ENCODE results near the gene COQ9.
"Not testable (repeated sequence)": the region's sequence is repeated elsewhere in the genome, so short reads cannot be mapped to it uniquely, and the experiment has no call there.

The COQ9 gene

GRCh38 chr16:57426356-57426755, 20.9 kb upstream of the COQ9 start:
- no peak overlapping the region for H3K9ac ChIP-seq (ENCODE audit: low read depth in 1 of 2, low read length in 2 of 2)
- no peaks in the 10 kb centered on the region for H3K9me3 ChIP-seq (ENCODE audit: control insufficient read depth in 2 of 2, low read length in 2 of 2)

GRCh38 chr16:57427307-57427706, 20.0 kb upstream of the COQ9 start:
- Histone ChIP-seq H3K4me3 (ENCODE audit: low read length in 2 of 2) (no peak overlapping the region), H3K27me3 (ENCODE audit: control insufficient read depth in 2 of 2, insufficient read depth in 2 of 2, low read length in 2 of 2) (no peaks in the 10 kb centered on the region), H3K36me3 (ENCODE audit: control insufficient read depth in 2 of 2, insufficient read depth in 2 of 2, low read length in 2 of 2) (peaks cover 31 to 47% of the 10 kb centered on the region in 2 donors), H3K9ac (ENCODE audit: low read depth in 1 of 2, low read length in 2 of 2) (no peak overlapping the region), H3K4me1 (ENCODE audit: control insufficient read depth in 2 of 2, insufficient read depth in 2 of 2, low read length in 2 of 2) (peaks cover 0 to 2% of the 10 kb centered on the region in 2 donors), H3K9me3 (ENCODE audit: control insufficient read depth in 2 of 2, low read length in 2 of 2) (no peaks in the 10 kb centered on the region), H3K27ac (ENCODE audit: low read depth in 2 of 2, low read length in 2 of 2) (no peak overlapping the region)

More at GRCh38 chr16:57426356-57426755, 20.9 kb upstream of the COQ9 start:
- Histone ChIP-seq H3K27me3 (ENCODE audit: control insufficient read depth in 2 of 2, insufficient read depth in 2 of 2, low read length in 2 of 2) (no peaks in the 10 kb centered on the region), H3K4me3 (ENCODE audit: low read length in 2 of 2) (no peak overlapping the region), H3K36me3 (ENCODE audit: control insufficient read depth in 2 of 2, insufficient read depth in 2 of 2, low read length in 2 of 2) (peaks cover 26 to 38% of the 10 kb centered on the region in 2 donors), H3K27ac (ENCODE audit: low read depth in 2 of 2, low read length in 2 of 2) (no peak overlapping the region), H3K4me1 (ENCODE audit: control insufficient read depth in 2 of 2, insufficient read depth in 2 of 2, low read length in 2 of 2) (peaks cover 0 to 3% of the 10 kb centered on the region in 2 donors)

GRCh38 chr16:57427824-57428223, 19.5 kb upstream of the COQ9 start:
- no peaks in the 10 kb centered on the region for H3K27me3 ChIP-seq (ENCODE audit: control insufficient read depth in 2 of 2, insufficient read depth in 2 of 2, low read length in 2 of 2)
- H3K36me3 ChIP-seq (ENCODE audit: control insufficient read depth in 2 of 2, insufficient read depth in 2 of 2, low read length in 2 of 2) = peaks cover 36 to 52% of the 10 kb centered on the region in 2 donors
- H3K4me3 ChIP-seq (ENCODE audit: low read length in 2 of 2) = no peak overlapping the region
- peaks cover 0 to 3% of the 10 kb centered on the region in 2 donors for H3K4me1 ChIP-seq (ENCODE audit: control insufficient read depth in 2 of 2, insufficient read depth in 2 of 2, low read length in 2 of 2)
- no peak overlapping the region for H3K9ac ChIP-seq (ENCODE audit: low read depth in 1 of 2, low read length in 2 of 2)
- no peaks in the 10 kb centered on the region for H3K9me3 ChIP-seq (ENCODE audit: control insufficient read depth in 2 of 2, low read length in 2 of 2)
- H3K27ac ChIP-seq (ENCODE audit: low read depth in 2 of 2, low read length in 2 of 2) = no peak overlapping the region

- no peak overlapping the region for H3K9ac ChIP-seq (ENCODE audit: low read depth in 1 of 2, low read length in 2 of 2)
- H3K4me1 ChIP-seq (ENCODE audit: control insufficient read depth in 2 of 2, insufficient read depth in 2 of 2, low read length in 2 of 2) = peaks cover 0 to 3% of the 10 kb centered on the region in 2 donors
- no peaks in the 10 kb centered on the region for H3K27me3 ChIP-seq (ENCODE audit: control insufficient read depth in 2 of 2, insufficient read depth in 2 of 2, low read length in 2 of 2)
- H3K9me3 ChIP-seq (ENCODE audit: control insufficient read depth in 2 of 2, low read length in 2 of 2) = no peaks in the 10 kb centered on the region
- no peak overlapping the region for H3K4me3 ChIP-seq (ENCODE audit: low read length in 2 of 2)
- no peak overlapping the region for H3K27ac ChIP-seq (ENCODE audit: low read depth in 2 of 2, low read length in 2 of 2)
- peaks cover 65 to 80% of the 10 kb centered on the region in 2 donors for H3K36me3 ChIP-seq (ENCODE audit: control insufficient read depth in 2 of 2, insufficient read depth in 2 of 2, low read length in 2 of 2)
Observed at GRCh38 chr16:57430955-57431354, 16.3 kb upstream of the COQ9 start.

- no peak overlapping the region for H3K27ac ChIP-seq (ENCODE audit: low read depth in 2 of 2, low read length in 2 of 2)
- H3K36me3 ChIP-seq (ENCODE audit: control insufficient read depth in 2 of 2, insufficient read depth in 2 of 2, low read length in 2 of 2) = peaks cover 67 to 76% of the 10 kb centered on the region in 2 donors
- no peak overlapping the region for H3K9ac ChIP-seq (ENCODE audit: low read depth in 1 of 2, low read length in 2 of 2)
- no peak overlapping the region for H3K4me3 ChIP-seq (ENCODE audit: low read length in 2 of 2)
- H3K9me3 ChIP-seq (ENCODE audit: control insufficient read depth in 2 of 2, low read length in 2 of 2) = no peaks in the 10 kb centered on the region
- H3K4me1 ChIP-seq (ENCODE audit: control insufficient read depth in 2 of 2, insufficient read depth in 2 of 2, low read length in 2 of 2) = peaks cover 0 to 3% of the 10 kb centered on the region in 2 donors
- no peaks in the 10 kb centered on the region for H3K27me3 ChIP-seq (ENCODE audit: control insufficient read depth in 2 of 2, insufficient read depth in 2 of 2, low read length in 2 of 2)
Observed at GRCh38 chr16:57432505-57432904, 14.8 kb upstream of the COQ9 start.

GRCh38 chr16:57432989-57433388, 14.3 kb upstream of the COQ9 start:
- Histone ChIP-seq H3K9ac (ENCODE audit: low read depth in 1 of 2, low read length in 2 of 2) (no peak overlapping the region), H3K4me3 (ENCODE audit: low read length in 2 of 2) (no peak overlapping the region), H3K9me3 (ENCODE audit: control insufficient read depth in 2 of 2, low read length in 2 of 2) (no peaks in the 10 kb centered on the region), H3K36me3 (ENCODE audit: control insufficient read depth in 2 of 2, insufficient read depth in 2 of 2, low read length in 2 of 2) (peaks cover 71 to 72% of the 10 kb centered on the region in 2 donors), H3K27ac (ENCODE audit: low read depth in 2 of 2, low read length in 2 of 2) (no peak overlapping the region), H3K27me3 (ENCODE audit: control insufficient read depth in 2 of 2, insufficient read depth in 2 of 2, low read length in 2 of 2) (no peaks in the 10 kb centered on the region), H3K4me1 (ENCODE audit: control insufficient read depth in 2 of 2, insufficient read depth in 2 of 2, low read length in 2 of 2) (peaks cover 0 to 3% of the 10 kb centered on the region in 2 donors)

GRCh38 chr16:57434003-57434402, 13.3 kb upstream of the COQ9 start:
- H3K36me3 ChIP-seq (ENCODE audit: control insufficient read depth in 2 of 2, insufficient read depth in 2 of 2, low read length in 2 of 2) = peaks cover 69 to 70% of the 10 kb centered on the region in 2 donors

GRCh38 chr16:57435838-57436237, 11.4 kb upstream of the COQ9 start:
- peaks cover 0 to 3% of the 10 kb centered on the region in 2 donors for H3K4me1 ChIP-seq (ENCODE audit: control insufficient read depth in 2 of 2, insufficient read depth in 2 of 2, low read length in 2 of 2)
- no peaks in the 10 kb centered on the region for H3K27me3 ChIP-seq (ENCODE audit: control insufficient read depth in 2 of 2, insufficient read depth in 2 of 2, low read length in 2 of 2)
- no peak overlapping the region for H3K4me3 ChIP-seq (ENCODE audit: low read length in 2 of 2)
- no peak overlapping the region for H3K9ac ChIP-seq (ENCODE audit: low read depth in 1 of 2, low read length in 2 of 2)
- H3K9me3 ChIP-seq (ENCODE audit: control insufficient read depth in 2 of 2, low read length in 2 of 2) = no peaks in the 10 kb centered on the region
- peaks cover 62 to 63% of the 10 kb centered on the region in 2 donors for H3K36me3 ChIP-seq (ENCODE audit: control insufficient read depth in 2 of 2, insufficient read depth in 2 of 2, low read length in 2 of 2)
- no peak overlapping the region for H3K27ac ChIP-seq (ENCODE audit: low read depth in 2 of 2, low read length in 2 of 2)

More at GRCh38 chr16:57434003-57434402, 13.3 kb upstream of the COQ9 start:
- H3K27me3 ChIP-seq (ENCODE audit: control insufficient read depth in 2 of 2, insufficient read depth in 2 of 2, low read length in 2 of 2) = no peaks in the 10 kb centered on the region
- no peaks in the 10 kb centered on the region for H3K9me3 ChIP-seq (ENCODE audit: control insufficient read depth in 2 of 2, low read length in 2 of 2)
- no peak overlapping the region for H3K4me3 ChIP-seq (ENCODE audit: low read length in 2 of 2)
- no peak overlapping the region for H3K27ac ChIP-seq (ENCODE audit: low read depth in 2 of 2, low read length in 2 of 2)
- peaks cover 0 to 3% of the 10 kb centered on the region in 2 donors for H3K4me1 ChIP-seq (ENCODE audit: control insufficient read depth in 2 of 2, insufficient read depth in 2 of 2, low read length in 2 of 2)
- H3K9ac ChIP-seq (ENCODE audit: low read depth in 1 of 2, low read length in 2 of 2) = no peak overlapping the region

- H3K27me3 ChIP-seq (ENCODE audit: control insufficient read depth in 2 of 2, insufficient read depth in 2 of 2, low read length in 2 of 2); H3K4me3 ChIP-seq (ENCODE audit: low read length in 2 of 2): not testable (repeated sequence)
- H3K36me3 ChIP-seq (ENCODE audit: control insufficient read depth in 2 of 2, insufficient read depth in 2 of 2, low read length in 2 of 2) = peaks cover 26 to 27% of the 10 kb centered on the region in 2 donors
Observed at GRCh38 chr16:57439947-57440346, 7.3 kb upstream of the COQ9 start.

GRCh38 chr16:57440551-57440950, 6.7 kb upstream of the COQ9 start:
- H3K9me3 ChIP-seq (ENCODE audit: control insufficient read depth in 2 of 2, low read length in 2 of 2); H3K27me3 ChIP-seq (ENCODE audit: control insufficient read depth in 2 of 2, insufficient read depth in 2 of 2, low read length in 2 of 2); H3K4me1 ChIP-seq (ENCODE audit: control insufficient read depth in 2 of 2, insufficient read depth in 2 of 2, low read length in 2 of 2); H3K27ac ChIP-seq (ENCODE audit: low read depth in 2 of 2, low read length in 2 of 2); H3K9ac ChIP-seq (ENCODE audit: low read depth in 1 of 2, low read length in 2 of 2); H3K4me3 ChIP-seq (ENCODE audit: low read length in 2 of 2): not testable (repeated sequence)
- peaks cover 22% of the 10 kb centered on the region in 2 donors for H3K36me3 ChIP-seq (ENCODE audit: control insufficient read depth in 2 of 2, insufficient read depth in 2 of 2, low read length in 2 of 2)

More at GRCh38 chr16:57439947-57440346, 7.3 kb upstream of the COQ9 start:
- H3K4me1 ChIP-seq (ENCODE audit: control insufficient read depth in 2 of 2, insufficient read depth in 2 of 2, low read length in 2 of 2); H3K27ac ChIP-seq (ENCODE audit: low read depth in 2 of 2, low read length in 2 of 2); H3K9me3 ChIP-seq (ENCODE audit: control insufficient read depth in 2 of 2, low read length in 2 of 2); H3K9ac ChIP-seq (ENCODE audit: low read depth in 1 of 2, low read length in 2 of 2): not testable (repeated sequence)

- Histone ChIP-seq H3K4me1 (ENCODE audit: control insufficient read depth in 2 of 2, insufficient read depth in 2 of 2, low read length in 2 of 2) (peaks cover 11 to 14% of the 10 kb centered on the region in 2 donors), H3K9ac (ENCODE audit: low read depth in 1 of 2, low read length in 2 of 2) (no peak overlapping the region), H3K9me3 (ENCODE audit: control insufficient read depth in 2 of 2, low read length in 2 of 2) (no peaks in the 10 kb centered on the region), H3K36me3 (ENCODE audit: control insufficient read depth in 2 of 2, insufficient read depth in 2 of 2, low read length in 2 of 2) (peaks cover 0 to 6% of the 10 kb centered on the region in 2 donors), H3K4me3 (ENCODE audit: low read length in 2 of 2) (no peak overlapping the region), H3K27ac (ENCODE audit: low read depth in 2 of 2, low read length in 2 of 2) (no peak overlapping the region), H3K27me3 (ENCODE audit: control insufficient read depth in 2 of 2, insufficient read depth in 2 of 2, low read length in 2 of 2) (no peaks in the 10 kb centered on the region)
Observed at GRCh38 chr16:57444711-57445110, 2.6 kb upstream of the COQ9 start.

Data from mucosa of rectum (tissue), 2 donors.